ENCODE measurements around the gene ZNF45. TPM values are rescaled to one million over a fixed set of nuclear protein-coding genes. Genes with fewer than 3 reads are reported as not detected.

The ZNF45 gene
- total RNA-seq, 1 experiment from 2014 or later, result 22.1 TPM

- CTCF ChIA-PET, result no interaction called here
- POLR2A ChIA-PET (ENCODE audit: low non-redundant PET), result no interaction called here
- BruUV-seq (replicated peaks), result no TSS peak
- no peak overlapping the region for H3K4me3 ChIP-seq (ENCODE audit: low read depth, low read length, poor library complexity, severe bottlenecking)
- no peaks in the 10 kb centered on the region for H3K4me1 ChIP-seq (ENCODE audit: insufficient read depth, low read length, poor library complexity, severe bottlenecking)
- intact Hi-C loops (cut with micrococcal nuclease; ENCODE audit: unreplicated experiment), result no loop called here
- no peak for TF ChIP-seq CTCF (conservative IDR thresholded peaks at IDR 0.05; ENCODE audit: low read depth, low read length)
- TF ChIP-seq EZH2 (IDR thresholded peaks at IDR 0.05; ENCODE audit: borderline replicate concordance, low read depth, low read length, poor library complexity, severe bottlenecking), result no peak
- no peak for DNase-seq (ENCODE audit: low spot score)
- H3K36me3 ChIP-seq (ENCODE audit: insufficient read depth, low read length, poor library complexity, severe bottlenecking), result no peaks in the 10 kb centered on the region
- no peak overlapping the region for H3K27ac ChIP-seq (ENCODE audit: low read depth, low read length, poor library complexity, severe bottlenecking)
- H3K27me3 ChIP-seq (replicated peaks; ENCODE audit: insufficient read depth, low read depth, low read length, poor library complexity), result peaks cover 13% of the 10 kb centered on the region
- H3K9me3 ChIP-seq (ENCODE audit: low read depth, low read length, poor library complexity, severe bottlenecking), result peaks cover 12% of the 10 kb centered on the region
Measured at GRCh38 chr19:43940719-43941118, 5.6 kb upstream of the ZNF45 start.

- POLR2A ChIA-PET (ENCODE audit: low non-redundant PET), result no interaction called here
- CTCF ChIA-PET, result no interaction called here
Measured at GRCh38 chr19:43939557-43940260, 4.6 kb upstream of the ZNF45 start.

GRCh38 chr19:43936188-43936587 lies 1.1 kb upstream of the ZNF45 start:
- POLR2A ChIA-PET (ENCODE audit: low non-redundant PET), result no interaction called here
- no peak overlapping the region for H3K27ac ChIP-seq (ENCODE audit: low read depth, low read length, poor library complexity, severe bottlenecking)

More at GRCh38 chr19:43939557-43940260, 4.6 kb upstream of the ZNF45 start:
- intact Hi-C loops (cut with micrococcal nuclease; ENCODE audit: unreplicated experiment), result no loop called here
- peaks cover 12% of the 10 kb centered on the region for H3K9me3 ChIP-seq (ENCODE audit: low read depth, low read length, poor library complexity, severe bottlenecking)
- DNase-seq (ENCODE audit: low spot score), result no peak
- no peaks in the 10 kb centered on the region for H3K4me1 ChIP-seq (ENCODE audit: insufficient read depth, low read length, poor library complexity, severe bottlenecking)
- H3K27me3 ChIP-seq (replicated peaks; ENCODE audit: insufficient read depth, low read depth, low read length, poor library complexity), result peaks cover 13% of the 10 kb centered on the region
- H3K27ac ChIP-seq (ENCODE audit: low read depth, low read length, poor library complexity, severe bottlenecking), result no peak overlapping the region
- H3K4me3 ChIP-seq (ENCODE audit: low read depth, low read length, poor library complexity, severe bottlenecking), result no peak overlapping the region
- TF ChIP-seq EZH2 (IDR thresholded peaks at IDR 0.05; ENCODE audit: borderline replicate concordance, low read depth, low read length, poor library complexity, severe bottlenecking) (no peak), CTCF (conservative IDR thresholded peaks at IDR 0.05; ENCODE audit: low read depth, low read length) (no peak)
- H3K36me3 ChIP-seq (ENCODE audit: insufficient read depth, low read length, poor library complexity, severe bottlenecking), result no peaks in the 10 kb centered on the region
- BruUV-seq (replicated peaks), result no TSS peak

More at GRCh38 chr19:43936188-43936587, 1.1 kb upstream of the ZNF45 start:
- TF ChIP-seq CTCF (conservative IDR thresholded peaks at IDR 0.05; ENCODE audit: low read depth, low read length), result no peak
- no peak for TF ChIP-seq EZH2 (IDR thresholded peaks at IDR 0.05; ENCODE audit: borderline replicate concordance, low read depth, low read length, poor library complexity, severe bottlenecking)
- H3K9me3 ChIP-seq (ENCODE audit: low read depth, low read length, poor library complexity, severe bottlenecking), result peaks cover 12% of the 10 kb centered on the region
- intact Hi-C loops (cut with micrococcal nuclease; ENCODE audit: unreplicated experiment), result no loop called here
- DNase-seq (ENCODE audit: low spot score), result no peak
- peaks cover 5% of the 10 kb centered on the region for H3K4me1 ChIP-seq (ENCODE audit: insufficient read depth, low read length, poor library complexity, severe bottlenecking)
- H3K36me3 ChIP-seq (ENCODE audit: insufficient read depth, low read length, poor library complexity, severe bottlenecking), result peaks cover 9% of the 10 kb centered on the region
- no peak overlapping the region for H3K4me3 ChIP-seq (ENCODE audit: low read depth, low read length, poor library complexity, severe bottlenecking)
- CTCF ChIA-PET, result no interaction called here
- BruUV-seq (replicated peaks), result no TSS peak
- no peaks in the 10 kb centered on the region for H3K27me3 ChIP-seq (replicated peaks; ENCODE audit: insufficient read depth, low read depth, low read length, poor library complexity)

Measured in A673 (cell line).